Skin epidermis (tissue), 12 donors: Measurements from ENCODE around the gene ZNF282.
A peak's percentile ranks its signal among the peaks of the same experiment; 100 is the strongest.
"Not testable (repeated sequence)": the region's sequence is repeated elsewhere in the genome, so short reads cannot be mapped to it uniquely, and the experiment has no call there.

Experiments used
- H3K27ac ChIP-seq, 21 experiments: fragments of 200-600 bp; sonication (generic) in 11 of 21; one replicate each; pipeline ENCODE4 v1.5.0; 2020; ENCODE audit warnings: mild to moderate bottlenecking in 3 of 21, inconsistent platforms in 2 of 21, moderate library complexity in 2 of 21
- H3K4me3 ChIP-seq, 7 experiments: fragments of 200-600 bp; sonication (generic) in 2 of 7; one replicate each; pipeline ENCODE4 v1.5.0; 2020; ENCODE audit warnings: inconsistent platforms in 2 of 7, mild to moderate bottlenecking in 2 of 7, moderate library complexity in 1 of 7

The ZNF282 gene

DNA sequence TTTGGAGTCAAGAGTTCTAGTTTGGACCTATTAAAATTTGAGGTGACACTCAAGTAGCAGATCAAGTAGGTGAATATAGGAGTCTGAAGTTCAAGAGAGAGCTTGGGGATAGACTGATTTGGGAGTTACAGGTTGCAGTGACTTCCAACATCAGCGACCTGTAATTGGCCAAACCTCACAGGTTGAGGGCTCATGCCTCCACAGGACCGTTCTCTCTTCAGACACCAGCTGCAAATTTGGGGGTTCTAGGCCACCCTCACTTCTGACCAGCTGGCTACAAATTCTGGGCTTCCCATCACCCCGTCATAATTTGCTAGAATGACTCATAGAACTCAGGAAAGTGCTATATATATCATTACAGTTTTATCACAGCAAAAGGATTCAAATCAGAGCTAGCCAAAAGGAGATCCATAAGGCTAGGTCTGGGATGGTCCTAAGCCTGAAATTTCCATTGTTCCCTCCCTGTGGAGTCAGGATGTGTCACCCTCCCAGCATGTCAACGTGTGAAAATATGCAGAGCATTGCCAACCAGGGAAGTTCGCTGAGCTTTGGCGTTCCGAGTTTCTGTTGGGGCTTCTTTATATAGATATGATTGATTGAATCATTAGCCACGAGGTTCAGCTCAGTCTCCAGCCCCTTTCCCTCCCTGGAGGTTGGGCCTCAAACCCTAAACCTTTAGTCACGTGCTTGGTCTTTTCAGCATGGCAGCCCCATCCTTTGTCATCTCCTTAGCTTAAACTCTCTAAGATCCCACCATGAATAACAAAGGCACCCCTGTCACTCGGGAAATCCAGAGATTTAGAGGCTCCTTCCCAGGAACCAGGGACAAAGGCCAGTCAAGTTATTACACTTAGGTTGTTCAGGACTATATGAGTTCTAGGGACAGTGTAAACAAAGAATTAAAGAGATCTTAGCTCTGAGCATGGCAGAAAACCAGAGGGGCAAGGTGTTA is 23.4 kb downstream of the ZNF282 start:
- Histone ChIP-seq H3K27ac (no peak overlapping the region), H3K4me3 (no peak overlapping the region)

GRCh38 chr7:149220534-149220933 is 25.2 kb downstream of the ZNF282 start:
- Histone ChIP-seq H3K4me3 (no peak overlapping the region), H3K27ac (no peak overlapping the region)

GRCh38 chr7:149223176-149223575 is 27.8 kb downstream of the ZNF282 start:
- Histone ChIP-seq H3K27ac (no peak overlapping the region), H3K4me3 (no peak overlapping the region)

DNA sequence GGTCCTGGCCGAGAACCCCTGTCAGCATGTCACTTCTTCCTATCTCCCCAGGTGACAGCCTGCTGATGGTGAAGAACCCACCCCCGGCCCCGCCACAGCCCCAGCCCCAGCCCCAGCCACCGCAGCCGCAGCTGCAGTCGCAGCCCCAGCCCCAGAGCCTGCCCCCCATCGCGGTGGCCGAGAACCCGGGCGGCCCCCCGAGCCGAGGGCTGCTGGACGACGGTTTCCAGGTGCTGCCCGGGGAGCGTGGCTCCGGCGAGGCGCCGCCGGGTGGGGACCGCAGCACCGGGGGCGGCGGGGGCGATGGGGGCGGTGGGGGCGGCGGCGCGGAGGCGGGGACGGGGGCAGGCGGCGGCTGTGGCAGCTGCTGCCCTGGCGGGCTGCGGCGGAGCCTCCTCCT is 28.4 kb downstream of the ZNF282 start:
- no peak overlapping the region for H3K27ac ChIP-seq
- no peak overlapping the region for H3K4me3 ChIP-seq

DNA sequence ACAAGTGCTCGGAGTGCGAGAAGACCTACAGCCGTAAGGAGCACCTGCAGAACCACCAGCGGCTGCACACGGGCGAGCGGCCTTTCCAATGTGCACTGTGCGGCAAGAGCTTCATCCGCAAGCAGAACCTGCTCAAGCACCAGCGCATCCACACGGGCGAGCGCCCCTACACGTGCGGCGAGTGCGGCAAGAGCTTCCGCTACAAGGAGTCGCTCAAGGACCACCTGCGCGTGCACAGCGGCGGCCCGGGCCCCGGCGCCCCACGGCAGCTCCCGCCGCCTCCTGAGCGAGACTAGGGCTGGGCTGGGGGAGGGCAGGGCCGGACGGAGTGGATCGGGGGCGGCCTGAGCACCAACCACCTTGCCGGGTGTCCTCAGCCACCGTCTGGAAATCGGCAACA is 29.0 kb downstream of the ZNF282 start:
- Histone ChIP-seq H3K27ac (no peak overlapping the region), H3K4me3 (no peak overlapping the region)

GRCh38 chr7:149225106-149225505 is 29.8 kb downstream of the ZNF282 start:
- Histone ChIP-seq H3K4me3 (no peak overlapping the region), H3K27ac (no peak overlapping the region)

DNA sequence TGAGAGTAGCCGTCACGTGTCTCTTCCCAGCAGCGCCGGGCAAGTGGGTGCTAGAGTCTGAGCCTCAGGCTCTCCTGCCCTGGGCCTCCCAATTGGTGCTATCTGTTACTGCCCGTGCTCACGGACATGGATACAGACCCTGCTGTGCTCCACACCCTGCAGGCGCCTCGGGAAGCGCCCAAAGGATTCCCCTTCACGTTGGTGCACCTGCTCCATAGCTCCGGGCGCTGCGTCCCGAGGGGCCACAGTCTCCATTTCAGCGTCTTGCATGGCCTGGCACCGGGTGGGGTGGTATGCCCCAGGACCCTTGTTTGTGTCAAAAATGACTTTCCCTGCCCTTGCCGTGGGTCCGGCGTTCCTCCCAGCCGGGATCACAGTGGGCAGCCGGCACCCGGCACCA is 30.3 kb downstream of the ZNF282 start:
- no peak overlapping the region for H3K4me3 ChIP-seq
- no peak overlapping the region for H3K27ac ChIP-seq

GRCh38 chr7:149226366-149226765 is 31.0 kb downstream of the ZNF282 start:
- H3K4me3 ChIP-seq, H3K27ac ChIP-seq: not testable (repeated sequence)

DNA sequence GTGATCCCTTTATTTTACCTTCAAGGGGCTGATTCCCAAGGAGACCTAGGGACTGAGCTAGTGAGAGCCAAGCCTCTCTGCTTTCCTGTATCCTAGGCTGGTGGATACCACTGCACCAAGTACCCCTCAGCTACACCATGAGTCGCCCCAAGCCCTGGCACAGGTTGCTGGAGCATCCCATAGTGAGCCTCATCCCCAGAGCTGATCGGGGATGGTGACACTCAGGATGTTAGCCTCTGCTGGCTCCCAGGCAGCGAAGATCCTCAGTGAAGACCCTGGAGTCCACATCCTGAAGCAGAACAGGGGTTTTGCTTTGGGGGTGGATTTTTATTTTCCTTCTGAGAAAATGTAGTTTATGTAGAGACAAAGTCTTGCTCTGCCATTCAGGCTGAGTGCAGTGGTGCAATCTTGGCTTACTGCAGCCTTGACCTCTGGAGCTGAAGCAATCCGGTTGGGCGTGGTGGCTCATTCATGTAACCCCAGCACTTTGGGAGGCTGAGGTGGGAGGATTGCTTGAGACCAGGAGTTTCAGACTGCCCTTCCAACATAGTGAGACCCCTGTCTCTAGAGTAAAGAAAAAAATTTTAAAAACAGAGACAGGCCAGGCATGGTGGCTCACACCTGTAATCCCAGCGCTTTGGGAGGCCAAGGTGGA is 31.6 kb downstream of the ZNF282 start:
- H3K27ac ChIP-seq, result no peak overlapping the region
- H3K4me3 ChIP-seq, result no peak overlapping the region

- no peak overlapping the region for H3K27ac ChIP-seq
- no peak overlapping the region for H3K4me3 ChIP-seq
Observed at GRCh38 chr7:149228831-149229471, 33.6 kb downstream of the ZNF282 start.

- H3K27ac ChIP-seq, result no peak overlapping the region
Observed at GRCh38 chr7:149229526-149229925, 34.2 kb downstream of the ZNF282 start.

DNA sequence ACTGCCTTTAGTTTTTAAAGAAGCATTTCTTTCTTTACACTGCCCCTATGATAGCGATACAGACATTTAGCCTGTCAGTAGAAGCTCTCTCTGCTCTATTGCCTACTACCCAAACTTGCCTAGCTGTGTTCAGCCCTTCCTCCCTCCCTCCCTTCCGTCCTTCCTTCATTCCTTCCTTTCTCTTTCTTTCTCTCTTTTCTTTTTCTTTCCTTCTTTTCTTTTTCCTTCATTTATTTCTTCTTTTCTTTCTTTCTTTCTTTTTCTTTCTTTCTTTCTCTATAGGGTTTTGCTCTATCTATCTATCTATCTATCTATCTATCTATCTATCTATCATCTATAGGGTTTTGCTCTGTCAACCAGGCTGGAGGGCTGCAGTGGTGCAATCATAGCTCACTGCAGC is 37.0 kb downstream of the ZNF282 start:
- Histone ChIP-seq H3K4me3 (no peak overlapping the region), H3K27ac (peak overlapping the region in 2 of 21 experiments; percentile 4 to 55)

More at GRCh38 chr7:149229526-149229925, 34.2 kb downstream of the ZNF282 start:
- no peak overlapping the region for H3K4me3 ChIP-seq

DNA sequence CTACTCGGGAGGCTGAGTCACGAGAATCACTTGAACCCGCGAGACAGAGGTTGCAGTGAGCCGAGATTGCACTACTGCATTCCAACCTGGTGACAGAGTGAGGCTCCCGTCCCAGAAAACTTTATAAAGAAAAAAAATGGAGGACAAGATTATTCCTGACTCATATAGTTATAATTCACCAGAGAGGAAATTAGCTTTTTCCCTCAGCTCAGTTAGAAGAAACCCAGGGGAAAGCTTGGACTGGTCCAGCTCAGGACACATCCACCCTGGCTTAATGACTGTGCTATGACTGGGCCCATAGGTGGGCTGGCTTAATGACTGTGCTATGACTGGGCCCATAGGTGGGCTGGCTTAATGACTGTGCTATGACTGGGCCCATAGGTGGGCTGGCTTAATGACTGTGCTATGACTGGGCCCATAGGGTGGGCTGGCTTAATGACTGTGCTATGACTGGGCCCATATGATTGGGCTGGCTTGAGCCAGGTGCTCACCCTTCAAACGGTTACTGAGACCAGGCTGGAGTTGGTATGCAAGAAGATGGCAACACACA is 38.4 kb downstream of the ZNF282 start:
- H3K4me3 ChIP-seq, result not testable (repeated sequence)
- H3K27ac ChIP-seq, result peak overlapping the region in 4 of 21 experiments; percentile 1 to 67 (median 38)

DNA sequence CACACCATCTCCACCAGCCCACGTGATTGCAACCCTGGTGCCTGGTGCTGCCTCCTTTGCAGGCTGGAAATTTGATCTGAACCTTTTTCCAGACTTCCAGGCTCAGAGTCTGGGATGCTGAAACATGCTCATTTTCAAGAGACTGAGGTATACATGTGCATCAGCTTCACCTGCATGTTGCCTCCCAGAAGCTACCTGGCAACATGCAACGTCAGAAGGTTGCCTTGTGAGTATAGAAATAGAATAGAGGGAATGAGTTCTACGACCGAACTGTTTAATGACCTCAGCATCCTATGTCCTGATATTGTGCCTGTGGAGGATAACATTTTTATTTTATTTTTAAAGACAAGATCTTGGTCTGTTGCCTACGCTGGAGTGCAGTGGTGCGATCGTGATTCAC is 42.2 kb downstream of the ZNF282 start:
- no peak overlapping the region for H3K27ac ChIP-seq
- no peak overlapping the region for H3K4me3 ChIP-seq

- H3K27ac ChIP-seq, result no peak overlapping the region
- no peak overlapping the region for H3K4me3 ChIP-seq
Observed at GRCh38 chr7:149238051-149238450, 42.7 kb downstream of the ZNF282 start.

GRCh38 chr7:149239345-149240143 is 44.2 kb downstream of the ZNF282 start, which contains the start of gene ZNF212:
Gene ZNF212 (plus strand): TSS chr7:149239651. CDS start chr7:149239779, 128 bp downstream.
- Histone ChIP-seq H3K4me3 (peak within 1 kb of the TSS; percentile 60 to 99 (median 85)), H3K27ac (peak within 1 kb of the TSS; percentile 27 to 93 (median 84))

- Histone ChIP-seq H3K4me3 (peak overlapping the region; percentile 60 to 99 (median 85)), H3K27ac (peak overlapping the region in 3 of 21 experiments; percentile 78 to 85 (median 81))
Observed at GRCh38 chr7:149240637-149241036, 45.3 kb downstream of the ZNF282 start.

GRCh38 chr7:149241696-149242095 is 46.4 kb downstream of the ZNF282 start:
- Histone ChIP-seq H3K27ac (no peak overlapping the region), H3K4me3 (no peak overlapping the region)

GRCh38 chr7:149245244-149245643 is 49.9 kb downstream of the ZNF282 start:
- Histone ChIP-seq H3K27ac (no peak overlapping the region), H3K4me3 (no peak overlapping the region)
